ENCODE data around the gene TBC1D1. TPM values are rescaled to one million over a fixed set of nuclear protein-coding genes. Genes with fewer than 3 reads are reported as not detected.

TBC1D1 gene
- total RNA-seq, 1 donor = 59.9 TPM

DNA sequence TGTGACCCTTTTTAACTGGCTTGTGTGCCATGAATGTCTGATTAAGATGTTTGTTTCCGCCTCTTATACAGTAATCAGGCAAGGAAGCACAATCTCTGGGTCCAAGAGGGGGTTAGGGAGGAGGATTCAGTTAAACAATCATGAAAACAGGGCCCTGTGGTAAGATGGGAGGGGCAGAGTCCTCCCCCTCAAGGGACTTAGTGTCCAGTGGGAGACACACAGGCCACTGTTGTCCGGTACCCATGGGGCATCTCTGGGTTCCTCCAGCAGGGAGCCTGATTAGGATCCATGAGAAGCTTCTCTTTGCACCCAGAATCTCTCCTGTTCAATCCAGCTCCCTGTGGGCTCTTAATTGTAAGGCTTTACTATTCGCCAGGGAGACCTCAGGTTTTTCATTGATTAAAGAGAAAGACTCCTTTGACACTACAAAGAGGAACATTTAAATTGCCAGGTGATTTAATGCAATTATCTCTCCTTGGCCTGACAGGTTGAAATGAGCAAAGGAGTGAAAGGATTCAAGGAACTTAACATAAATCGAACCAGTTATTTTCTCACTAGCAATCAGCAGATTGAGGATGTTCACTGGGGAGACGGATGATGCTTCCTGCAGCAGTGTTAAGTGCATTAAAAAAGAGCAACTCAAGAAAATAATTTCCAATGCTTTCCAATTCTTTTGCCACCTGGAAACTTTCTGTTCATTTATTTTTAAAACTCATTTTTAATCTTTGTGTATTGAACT, 294.7 kb downstream of the TBC1D1 start:
- H3K4me3 ChIP-seq (ENCODE audit: low read depth, low read length) = no peak overlapping the region
- no peak for DNase-seq (ENCODE audit: low read depth)
- TF ChIP-seq, protein P1, sequence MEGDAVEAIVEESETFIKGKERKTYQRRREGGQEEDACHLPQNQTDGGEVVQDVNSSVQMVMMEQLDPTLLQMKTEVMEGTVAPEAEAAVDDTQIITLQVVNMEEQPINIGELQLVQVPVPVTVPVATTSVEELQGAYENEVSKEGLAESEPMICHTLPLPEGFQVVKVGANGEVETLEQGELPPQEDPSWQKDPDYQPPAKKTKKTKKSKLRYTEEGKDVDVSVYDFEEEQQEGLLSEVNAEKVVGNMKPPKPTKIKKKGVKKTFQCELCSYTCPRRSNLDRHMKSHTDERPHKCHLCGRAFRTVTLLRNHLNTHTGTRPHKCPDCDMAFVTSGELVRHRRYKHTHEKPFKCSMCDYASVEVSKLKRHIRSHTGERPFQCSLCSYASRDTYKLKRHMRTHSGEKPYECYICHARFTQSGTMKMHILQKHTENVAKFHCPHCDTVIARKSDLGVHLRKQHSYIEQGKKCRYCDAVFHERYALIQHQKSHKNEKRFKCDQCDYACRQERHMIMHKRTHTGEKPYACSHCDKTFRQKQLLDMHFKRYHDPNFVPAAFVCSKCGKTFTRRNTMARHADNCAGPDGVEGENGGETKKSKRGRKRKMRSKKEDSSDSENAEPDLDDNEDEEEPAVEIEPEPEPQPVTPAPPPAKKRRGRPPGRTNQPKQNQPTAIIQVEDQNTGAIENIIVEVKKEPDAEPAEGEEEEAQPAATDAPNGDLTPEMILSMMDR (IDR thresholded peaks at IDR 0.05; ENCODE audit: insufficient read depth, low read length) = no peak

DNA sequence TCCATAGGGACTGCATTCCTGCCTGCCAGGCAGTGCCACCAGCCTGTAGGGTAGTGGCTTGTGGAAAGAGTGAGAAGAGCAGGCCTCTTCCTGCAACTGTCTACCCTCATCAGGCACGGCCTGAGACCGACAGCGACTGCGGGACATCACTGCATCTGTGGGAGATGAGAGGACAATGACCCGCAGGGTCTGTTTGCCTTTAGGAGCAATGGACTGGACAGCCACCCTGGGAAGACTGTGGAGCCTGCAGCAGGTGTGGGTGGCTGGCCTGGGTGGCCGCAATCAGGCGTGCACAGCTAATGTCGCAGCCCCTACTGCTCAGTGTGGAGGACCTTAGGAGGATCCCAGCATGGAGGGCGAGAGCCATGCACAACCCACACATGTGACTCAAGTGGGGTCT, 297.3 kb downstream of the TBC1D1 start:
- H3K4me3 ChIP-seq (ENCODE audit: low read depth, low read length) = no peak overlapping the region
- TF ChIP-seq, protein P1 (IDR thresholded peaks at IDR 0.05; ENCODE audit: insufficient read depth, low read length) = no peak
- no peak for DNase-seq (ENCODE audit: low read depth)

DNA sequence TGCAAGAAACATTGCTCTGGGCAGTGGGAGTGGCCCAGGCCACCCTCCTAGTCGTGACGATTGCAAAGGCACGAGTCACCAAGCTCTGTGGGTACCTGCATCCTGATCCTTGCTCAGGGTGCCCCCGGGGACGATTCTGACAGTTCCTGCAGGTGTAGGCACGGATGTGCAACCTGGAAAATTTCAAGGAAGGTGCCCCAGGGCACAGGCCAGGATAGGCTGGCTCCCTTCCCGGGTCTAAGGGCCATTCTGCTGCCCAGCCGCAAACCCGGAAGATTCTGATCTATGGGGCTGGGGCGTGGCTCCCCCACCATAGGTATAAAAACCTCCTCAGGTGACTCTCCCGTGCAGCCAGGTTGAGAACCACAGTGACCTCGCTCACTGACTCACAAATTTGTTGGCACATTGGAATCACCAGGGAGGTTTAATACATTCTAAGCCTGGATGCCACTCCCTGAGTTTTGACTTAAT, 297.8 kb downstream of the TBC1D1 start:
- no peak for DNase-seq (ENCODE audit: low read depth)
- TF ChIP-seq, protein P1 (IDR thresholded peaks at IDR 0.05; ENCODE audit: insufficient read depth, low read length) = no peak
- H3K4me3 ChIP-seq (ENCODE audit: low read depth, low read length) = no peak overlapping the region

Other genes starting within 250 kb of the TBC1D1 start
- 21.3 and 65.7 TPM in 2 replicates for gene RELL1, start 204.7 kb upstream of the TBC1D1 start, total RNA-seq (ENCODE audit: low replicate concordance)
- gene PGM2, start 64.4 kb upstream of the TBC1D1 start, total RNA-seq (ENCODE audit: low replicate concordance) = 19.9 and 21.4 TPM in 2 replicates
- not detected in 2 replicates for gene PTTG2, start 69.3 kb downstream of the TBC1D1 start, total RNA-seq (ENCODE audit: low replicate concordance)

All from fibroblast of the aortic adventitia (primary cell).